CD4-positive, alpha-beta T cell (primary cell): ENCODE results near the gene ZNF385B. TPM values are rescaled to one million over a fixed set of nuclear protein-coding genes. Genes with fewer than 3 reads are reported as not detected.

ENCODE experiments used
- ATAC-seq: fragments of 200-7000 bp; cut with Tn5 transposase; one replicate; pipeline ENCODE4 v1.10.0; 2022; ENCODE audit warnings: mild to moderate bottlenecking; ENCODE audit not compliant: poor library complexity
- CTCF ChIA-PET: fragments of 350-600 bp; sonication (Branson Sonifier 250); formaldehyde crosslinking; loops from one replicate; lab custom pipeline; 2021; ENCODE audit warnings: antibody characterized with exemption, inconsistent platforms; lab: Charles Lee
- POLR2A ChIA-PET: fragments of 350-600 bp; sonication (Branson Sonifier 250); formaldehyde crosslinking; loops from one replicate; lab custom pipeline; 2021; ENCODE audit warnings: antibody characterized with exemption, inconsistent platforms; lab: Charles Lee
- DNase-seq, 14 experiments: peaks; one replicate each; pipeline ENCODE4 v3.0.0-alpha.2; 2013 to 2020; ENCODE audit warnings: mixed read lengths in 2 of 14
- H3K27ac ChIP-seq, 2 donors: one replicate each; pipeline versions ENCODE4 v1.5.1 to v1.7.0; 2013; ENCODE audit warnings: low read length in 2 of 2, low read depth in 1 of 2, mild to moderate bottlenecking in 1 of 2
- H3K27me3 ChIP-seq, 2 experiments: 1 replicate in 1 of 2; 2 replicates in 1 of 2; pipeline versions ENCODE4 v1.6.1 to v1.7.0; 2013; ENCODE audit warnings: low read length in 2 of 2, control low read depth in 1 of 2, mild to moderate bottlenecking in 1 of 2, moderate library complexity in 1 of 2; ENCODE audit not compliant: insufficient read depth in 2 of 2, control insufficient read depth in 1 of 2
- H3K36me3 ChIP-seq: one replicate; pipeline ENCODE4 v1.6.1; 2013; ENCODE audit warnings: low read length, control low read depth; ENCODE audit not compliant: insufficient read depth
- H3K4me1 ChIP-seq: one replicate; pipeline ENCODE4 v1.6.1; 2013; ENCODE audit warnings: low read length, control low read depth; ENCODE audit not compliant: insufficient read depth
- H3K4me3 ChIP-seq: one replicate; pipeline ENCODE4 v1.5.1; 2013; ENCODE audit warnings: mild to moderate bottlenecking, low read length, moderate library complexity
- H3K9me3 ChIP-seq, 2 experiments: 1 replicate in 1 of 2; 2 replicates in 1 of 2; pipeline versions ENCODE4 v1.6.1 to v1.7.0; 2013; ENCODE audit warnings: low read length in 2 of 2, mild to moderate bottlenecking in 2 of 2, control low read depth in 1 of 2, moderate library complexity in 1 of 2; ENCODE audit not compliant: control insufficient read depth in 1 of 2, insufficient read depth in 1 of 2
- H3K27ac Mint-ChIP-seq: one replicate; pipeline ENCODE4 v1.8.0; 2020; ENCODE audit warnings: mixed read lengths
- H3K27me3 Mint-ChIP-seq: one replicate; pipeline ENCODE4 v1.8.0; 2021; ENCODE audit warnings: mixed read lengths
- H3K36me3 Mint-ChIP-seq: one replicate; pipeline ENCODE4 v1.8.0; 2021; ENCODE audit warnings: low read depth, mixed read lengths
- H3K4me1 Mint-ChIP-seq: one replicate; pipeline ENCODE4 v1.8.0; 2021; ENCODE audit warnings: low read depth, mixed read lengths
- H3K4me3 Mint-ChIP-seq: one replicate; pipeline ENCODE4 v1.8.0; 2020; ENCODE audit warnings: mild to moderate bottlenecking, mixed read lengths
- H3K9me3 Mint-ChIP-seq: one replicate; pipeline ENCODE4 v1.8.0; 2020; ENCODE audit warnings: mixed read lengths
- intact Hi-C, 2 experiments: fragments of 100-400 bp; cut with DNase I in 1 of 2; cut with micrococcal nuclease in 1 of 2; formaldehyde crosslinking; loops; one replicate each; pipeline versions ENCODE4 v1.15.1 to v1.9.0; 2023 to 2025; cut with DNase I, micrococcal nuclease
- total RNA-seq, 174 experiments: library from RNA in 2 of 174; stranded (reverse) in 2 of 174; gene quantifications; one replicate each; pipeline ENCODE4 v1.2.3 and lab custom pipeline; 2021 to 2026
- TF ChIP-seq, protein P1 (sequence below): fragments of 200-600 bp; IDR thresholded peaks from one replicate; pipeline ENCODE4 v1.8.0; 2022; ENCODE audit warnings: antibody characterized with exemption, mild to moderate bottlenecking

The ZNF385B gene
- total RNA-seq, 2 experiments from 2014 or later: not detected

DNA sequence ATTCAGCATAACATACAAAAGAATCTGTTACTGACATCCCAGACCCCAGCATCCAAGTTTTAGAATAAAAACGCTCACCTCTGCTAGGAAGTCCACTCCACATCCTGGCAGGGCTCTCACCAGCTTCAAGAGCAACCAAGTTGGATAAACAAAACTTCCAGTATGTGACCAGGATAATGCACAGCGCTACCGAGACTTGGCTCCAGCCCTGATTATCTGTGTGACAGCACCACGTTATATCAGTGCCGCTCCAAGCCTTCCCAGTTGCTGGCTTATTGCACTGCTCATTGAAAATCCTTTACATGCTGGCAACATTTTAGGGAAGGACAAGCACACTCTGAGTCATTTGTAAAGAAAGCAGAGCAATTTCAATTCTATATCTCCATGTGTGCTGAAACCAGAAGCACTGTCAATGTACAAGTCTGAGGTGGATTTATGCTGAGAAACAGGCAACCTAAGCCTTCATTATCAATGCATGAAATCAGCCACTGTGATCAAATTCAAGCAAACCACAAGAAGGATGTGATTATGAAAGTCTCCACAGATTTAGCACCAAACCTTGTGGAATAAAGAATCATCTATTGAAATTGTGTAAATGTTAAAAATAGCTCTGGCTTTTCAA is 115.7 kb downstream of the ZNF385B start:
- H3K4me1 Mint-ChIP-seq: no peaks in the 10 kb centered on the region
- H3K36me3 Mint-ChIP-seq: no peaks in the 10 kb centered on the region
- no peaks in the 10 kb centered on the region for H3K36me3 ChIP-seq
- H3K4me1 ChIP-seq: no peaks in the 10 kb centered on the region
- H3K27ac Mint-ChIP-seq: no peak overlapping the region
- intact Hi-C loops: loop anchor here in 1 of 2 experiments (5.0 kb wide), 1 partner anchor 528 kb away; no protein-coding TSS in a partner anchor
- no peak overlapping the region for H3K4me3 Mint-ChIP-seq
- no peaks in the 10 kb centered on the region for H3K27me3 ChIP-seq
- POLR2A ChIA-PET: no interaction called here
- H3K27ac ChIP-seq: no peak overlapping the region
- CTCF ChIA-PET: no interaction called here
- no peak overlapping the region for H3K4me3 ChIP-seq
- TF ChIP-seq, protein P1, sequence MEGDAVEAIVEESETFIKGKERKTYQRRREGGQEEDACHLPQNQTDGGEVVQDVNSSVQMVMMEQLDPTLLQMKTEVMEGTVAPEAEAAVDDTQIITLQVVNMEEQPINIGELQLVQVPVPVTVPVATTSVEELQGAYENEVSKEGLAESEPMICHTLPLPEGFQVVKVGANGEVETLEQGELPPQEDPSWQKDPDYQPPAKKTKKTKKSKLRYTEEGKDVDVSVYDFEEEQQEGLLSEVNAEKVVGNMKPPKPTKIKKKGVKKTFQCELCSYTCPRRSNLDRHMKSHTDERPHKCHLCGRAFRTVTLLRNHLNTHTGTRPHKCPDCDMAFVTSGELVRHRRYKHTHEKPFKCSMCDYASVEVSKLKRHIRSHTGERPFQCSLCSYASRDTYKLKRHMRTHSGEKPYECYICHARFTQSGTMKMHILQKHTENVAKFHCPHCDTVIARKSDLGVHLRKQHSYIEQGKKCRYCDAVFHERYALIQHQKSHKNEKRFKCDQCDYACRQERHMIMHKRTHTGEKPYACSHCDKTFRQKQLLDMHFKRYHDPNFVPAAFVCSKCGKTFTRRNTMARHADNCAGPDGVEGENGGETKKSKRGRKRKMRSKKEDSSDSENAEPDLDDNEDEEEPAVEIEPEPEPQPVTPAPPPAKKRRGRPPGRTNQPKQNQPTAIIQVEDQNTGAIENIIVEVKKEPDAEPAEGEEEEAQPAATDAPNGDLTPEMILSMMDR: no peak
- ATAC-seq (no peak), DNase-seq (no peak)
- no peaks in the 10 kb centered on the region for H3K9me3 ChIP-seq
- H3K9me3 Mint-ChIP-seq: no peaks in the 10 kb centered on the region
- H3K27me3 Mint-ChIP-seq: no peaks in the 10 kb centered on the region

DNA sequence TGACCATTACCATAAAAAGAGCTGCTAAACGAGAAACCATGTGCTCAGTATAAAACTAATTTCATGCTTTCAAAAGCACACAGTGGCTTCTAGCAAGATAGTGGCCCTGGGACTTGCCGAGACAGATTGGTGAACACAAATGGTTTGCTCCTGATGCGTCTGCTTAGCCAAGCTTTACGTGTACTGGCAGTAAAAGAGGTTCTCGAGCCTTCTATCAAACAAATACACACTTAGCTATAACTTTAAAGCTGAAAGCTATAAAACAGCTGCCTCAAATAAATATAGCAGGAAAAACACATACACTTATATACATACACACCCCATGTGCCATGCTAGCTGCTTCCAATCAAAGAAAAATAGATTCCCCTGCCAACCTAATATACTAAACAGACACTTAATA is 117.0 kb downstream of the ZNF385B start:
- H3K27ac ChIP-seq: no peak overlapping the region
- Mint-ChIP-seq H3K36me3 (no peaks in the 10 kb centered on the region), H3K27ac (no peak overlapping the region), H3K27me3 (no peaks in the 10 kb centered on the region), H3K9me3 (no peaks in the 10 kb centered on the region), H3K4me1 (no peaks in the 10 kb centered on the region), H3K4me3 (no peak overlapping the region)
- ATAC-seq (no peak), DNase-seq (no peak)
- H3K27me3 ChIP-seq: no peaks in the 10 kb centered on the region
- no peaks in the 10 kb centered on the region for H3K36me3 ChIP-seq
- POLR2A ChIA-PET: no interaction called here
- H3K9me3 ChIP-seq: no peaks in the 10 kb centered on the region
- no peak overlapping the region for H3K4me3 ChIP-seq
- intact Hi-C loops: no loop called here
- TF ChIP-seq, protein P1: no peak
- CTCF ChIA-PET: no interaction called here
- no peaks in the 10 kb centered on the region for H3K4me1 ChIP-seq

DNA sequence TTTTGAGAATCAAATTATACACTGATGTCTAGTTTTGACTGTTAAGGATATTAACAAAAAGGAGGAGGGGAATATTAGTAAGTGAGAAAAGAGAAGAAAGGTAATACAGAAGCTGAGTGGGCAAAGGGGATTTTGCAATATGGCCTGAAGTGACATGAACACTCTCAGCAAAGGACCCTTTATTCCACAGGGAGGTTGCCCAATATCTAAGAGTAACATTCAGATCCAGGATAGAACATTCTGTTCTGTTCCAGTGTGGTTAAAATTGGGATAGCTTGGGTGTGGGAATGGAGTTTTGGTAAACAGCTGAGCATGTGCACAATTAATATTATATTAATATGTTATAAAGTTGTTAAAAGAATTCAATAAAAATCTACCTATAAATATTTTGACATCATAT is 120.1 kb downstream of the ZNF385B start:
- CTCF ChIA-PET: no interaction called here
- H3K4me1 ChIP-seq: no peaks in the 10 kb centered on the region
- no peak for ATAC-seq
- DNase-seq: no peak
- Mint-ChIP-seq H3K9me3 (no peaks in the 10 kb centered on the region), H3K27me3 (no peaks in the 10 kb centered on the region), H3K27ac (no peak overlapping the region), H3K4me3 (no peak overlapping the region), H3K36me3 (no peaks in the 10 kb centered on the region), H3K4me1 (no peaks in the 10 kb centered on the region)
- no peaks in the 10 kb centered on the region for H3K36me3 ChIP-seq
- POLR2A ChIA-PET: no interaction called here
- TF ChIP-seq, protein P1: no peak
- H3K27me3 ChIP-seq: no peaks in the 10 kb centered on the region
- H3K9me3 ChIP-seq: no peaks in the 10 kb centered on the region
- intact Hi-C loops: no loop called here
- no peak overlapping the region for H3K27ac ChIP-seq
- no peak overlapping the region for H3K4me3 ChIP-seq
